ENCODE measurements around the gene HP1BP3.

The HP1BP3 gene

GRCh38 chr1:20732071-20732587, 55.0 kb downstream of the HP1BP3 start:
- H3K4me1 ChIP-seq, result no peaks in the 10 kb centered on the region
- H3K4me2 ChIP-seq (ENCODE audit: low read length), result peak overlapping the region; percentile 90
- H3K36me3 ChIP-seq (ENCODE audit: control insufficient read depth, insufficient read depth, low read length), result no peaks in the 10 kb centered on the region
- TF ChIP-seq CTCF (IDR thresholded peaks at IDR 0.05), result no peak
- H3K9ac ChIP-seq, result no peak overlapping the region
- peak overlapping the region; percentile 76 for H2AFZ ChIP-seq
- no peaks in the 10 kb centered on the region for H3K79me2 ChIP-seq
- H3K4me3 ChIP-seq (ENCODE audit: low read depth, low read length), result peak overlapping the region; percentile 57
- no peaks in the 10 kb centered on the region for H3K27me3 ChIP-seq (ENCODE audit: control insufficient read depth, insufficient read depth, low read length)
- H3K9me3 ChIP-seq (ENCODE audit: control insufficient read depth, low read length), result no peaks in the 10 kb centered on the region
- no peak overlapping the region for H3K27ac ChIP-seq

GRCh38 chr1:20731057-20731991, 55.8 kb downstream of the HP1BP3 start:
- Histone ChIP-seq H3K4me3 (ENCODE audit: low read depth, low read length) (peak overlapping the region; percentile 57), H3K27ac (no peak overlapping the region), H3K4me2 (ENCODE audit: low read length) (peak overlapping the region; percentile 90), H3K79me2 (no peaks in the 10 kb centered on the region), H3K36me3 (ENCODE audit: control insufficient read depth, insufficient read depth, low read length) (no peaks in the 10 kb centered on the region), H2AFZ (no peak overlapping the region), H3K4me1 (no peaks in the 10 kb centered on the region), H3K9me3 (ENCODE audit: control insufficient read depth, low read length) (no peaks in the 10 kb centered on the region), H3K9ac (no peak overlapping the region), H3K27me3 (ENCODE audit: control insufficient read depth, insufficient read depth, low read length) (no peaks in the 10 kb centered on the region)
- no peak for TF ChIP-seq CTCF (IDR thresholded peaks at IDR 0.05)

GRCh38 chr1:20730690-20731056, 56.4 kb downstream of the HP1BP3 start:
- Histone ChIP-seq H3K9me3 (ENCODE audit: control insufficient read depth, low read length) (no peaks in the 10 kb centered on the region), H2AFZ (no peak overlapping the region), H3K27me3 (ENCODE audit: control insufficient read depth, insufficient read depth, low read length) (no peaks in the 10 kb centered on the region), H3K36me3 (ENCODE audit: control insufficient read depth, insufficient read depth, low read length) (no peaks in the 10 kb centered on the region), H3K4me3 (ENCODE audit: low read depth, low read length) (no peak overlapping the region), H3K27ac (no peak overlapping the region), H3K9ac (no peak overlapping the region), H3K4me2 (ENCODE audit: low read length) (no peak overlapping the region), H3K4me1 (no peaks in the 10 kb centered on the region), H3K79me2 (no peaks in the 10 kb centered on the region)
- TF ChIP-seq CTCF (IDR thresholded peaks at IDR 0.05), result no peak

- H3K79me2 ChIP-seq, result no peaks in the 10 kb centered on the region
- no peak overlapping the region for H3K4me3 ChIP-seq (ENCODE audit: low read depth, low read length)
- no peak overlapping the region for H3K4me2 ChIP-seq (ENCODE audit: low read length)
- no peak overlapping the region for H3K27ac ChIP-seq
- no peak overlapping the region for H2AFZ ChIP-seq
- H3K27me3 ChIP-seq (ENCODE audit: control insufficient read depth, insufficient read depth, low read length), result no peaks in the 10 kb centered on the region
- H3K9ac ChIP-seq, result no peak overlapping the region
- H3K36me3 ChIP-seq (ENCODE audit: control insufficient read depth, insufficient read depth, low read length), result no peaks in the 10 kb centered on the region
- TF ChIP-seq CTCF (IDR thresholded peaks at IDR 0.05), result no peak
- H3K9me3 ChIP-seq (ENCODE audit: control insufficient read depth, low read length), result no peaks in the 10 kb centered on the region
- no peaks in the 10 kb centered on the region for H3K4me1 ChIP-seq
Observed at GRCh38 chr1:20729990-20730689, 57.0 kb downstream of the HP1BP3 start.
